ENCODE data around the gene SYNRG. TPM values are rescaled to one million over a fixed set of nuclear protein-coding genes. Genes with fewer than 3 reads are reported as not detected.

SYNRG gene
- total RNA-seq, 1 donor from 2014 or later = 26.1 TPM

DNA sequence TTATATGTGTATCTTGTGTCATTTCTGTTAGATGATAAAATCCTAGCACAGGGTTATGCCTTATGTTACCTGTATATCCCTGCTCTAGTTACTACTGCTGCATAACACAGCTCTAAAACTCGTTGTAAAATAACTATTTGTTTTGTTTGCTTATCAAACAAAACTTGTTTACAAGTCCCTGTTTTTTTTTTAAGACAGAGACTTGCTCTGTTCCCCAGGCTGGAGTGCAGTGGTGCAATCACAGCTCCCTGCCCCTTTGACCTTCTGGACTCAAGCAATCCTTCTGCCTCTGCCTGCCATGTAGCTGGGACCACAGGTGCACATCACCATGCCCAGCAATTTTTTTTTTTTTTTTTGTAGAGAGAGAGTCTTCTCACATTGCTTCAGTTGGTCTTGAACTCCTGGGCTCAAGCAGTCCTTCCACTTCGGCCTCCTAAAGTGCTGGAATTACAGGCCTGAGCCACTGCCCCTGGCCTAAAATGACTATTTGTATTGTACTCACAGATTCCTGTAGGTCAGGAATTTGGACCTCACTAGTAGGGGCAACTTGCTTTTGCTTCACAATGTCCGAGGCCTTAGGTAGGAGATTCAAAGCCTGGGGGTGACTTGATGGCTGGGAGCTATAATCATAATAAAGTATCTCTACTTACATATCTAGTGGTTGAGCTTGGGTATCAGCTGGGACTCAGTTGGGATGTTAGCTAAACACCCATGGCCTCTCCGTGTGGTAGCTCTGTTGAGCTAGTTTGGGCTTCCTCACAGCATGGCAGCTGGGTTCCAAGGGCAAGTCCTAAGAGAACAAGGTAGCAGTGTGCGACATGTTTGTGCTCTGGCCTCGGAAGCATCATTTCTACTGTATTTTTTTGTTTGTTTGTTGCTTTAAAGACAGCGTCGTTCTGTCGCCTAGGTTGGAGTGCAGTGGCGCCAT lies 106.9 kb downstream of the SYNRG start:
- no peak for DNase-seq

GRCh38 chr17:37500378-37500777 lies 108.8 kb downstream of the SYNRG start:
- DNase-seq = no peak

GRCh38 chr17:37494971-37495370 lies 114.2 kb downstream of the SYNRG start:
- DNase-seq = no peak

DNA sequence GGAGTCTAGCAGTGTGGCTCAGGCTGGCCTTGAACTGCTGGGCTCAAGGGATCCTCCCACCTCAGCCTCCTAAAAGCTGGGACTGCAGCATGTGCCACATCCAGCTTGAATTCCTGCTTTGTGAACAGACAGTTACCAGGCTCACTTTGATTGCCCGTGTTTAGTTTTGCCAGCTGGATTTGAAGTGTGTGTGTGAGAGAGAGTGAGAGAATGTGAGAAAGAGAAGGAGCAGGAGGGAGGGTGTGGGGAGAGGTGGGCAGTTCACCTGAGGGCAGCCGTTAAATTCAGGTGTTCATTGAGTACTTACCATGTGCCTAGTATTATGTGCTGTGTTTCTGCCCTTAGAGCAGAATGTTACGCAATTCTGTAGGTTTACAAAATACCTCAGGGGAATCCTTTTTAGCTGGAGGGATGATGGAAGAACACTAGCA lies 114.8 kb downstream of the SYNRG start:
- no peak for DNase-seq

GRCh38 chr17:37493249-37494027 lies 115.8 kb downstream of the SYNRG start:
- DNase-seq = no peak

GRCh38 chr17:37492167-37492566 lies 117.1 kb downstream of the SYNRG start:
- no peak for DNase-seq

DNA sequence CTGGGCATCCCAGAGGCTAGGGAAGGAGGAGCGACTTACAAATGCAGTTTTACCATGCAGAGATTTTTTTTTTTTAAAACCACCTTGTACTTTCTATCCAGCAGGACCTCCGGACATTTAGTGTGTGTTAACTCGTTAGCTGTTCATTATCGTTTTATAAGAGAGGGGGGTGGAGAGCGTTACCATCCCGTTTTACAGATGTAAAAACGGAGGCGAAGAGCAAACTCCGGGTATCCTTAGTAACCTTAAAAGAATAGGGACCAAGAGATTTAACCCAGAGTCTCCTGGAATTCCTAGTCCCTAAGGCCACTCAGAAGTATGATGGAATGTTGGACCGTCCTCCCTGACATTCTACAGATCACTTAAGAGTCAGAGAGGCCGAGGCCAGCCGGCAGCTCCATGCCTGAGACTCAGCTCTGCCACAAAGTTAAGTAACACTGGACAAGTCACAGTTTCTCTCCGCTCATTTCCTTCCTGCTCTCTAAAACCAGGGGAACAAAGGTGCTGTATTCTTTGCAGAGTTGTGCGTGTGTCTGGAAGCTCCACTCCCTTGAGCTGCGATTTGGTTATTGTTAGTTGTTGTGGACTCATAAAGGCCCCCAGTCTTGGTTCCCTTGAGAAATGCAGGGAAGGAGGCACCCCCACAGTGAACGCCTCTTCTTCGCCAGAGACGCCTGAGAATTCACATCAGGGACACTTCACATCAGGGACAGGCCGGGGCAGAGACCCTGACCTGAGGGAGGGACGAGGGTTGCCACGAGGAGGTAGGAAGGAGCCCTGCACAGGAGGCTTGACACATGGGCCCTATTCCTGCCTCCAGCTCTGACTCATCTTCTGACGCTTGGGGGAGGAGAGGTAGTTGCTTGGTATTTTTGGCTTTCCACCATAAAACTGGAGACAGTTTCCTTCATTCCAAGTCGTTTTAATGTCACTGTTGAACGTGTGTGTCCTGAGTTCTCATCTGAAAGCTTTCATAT lies 118.3 kb downstream of the SYNRG start:
- DNase-seq = peak; percentile 55

DNA sequence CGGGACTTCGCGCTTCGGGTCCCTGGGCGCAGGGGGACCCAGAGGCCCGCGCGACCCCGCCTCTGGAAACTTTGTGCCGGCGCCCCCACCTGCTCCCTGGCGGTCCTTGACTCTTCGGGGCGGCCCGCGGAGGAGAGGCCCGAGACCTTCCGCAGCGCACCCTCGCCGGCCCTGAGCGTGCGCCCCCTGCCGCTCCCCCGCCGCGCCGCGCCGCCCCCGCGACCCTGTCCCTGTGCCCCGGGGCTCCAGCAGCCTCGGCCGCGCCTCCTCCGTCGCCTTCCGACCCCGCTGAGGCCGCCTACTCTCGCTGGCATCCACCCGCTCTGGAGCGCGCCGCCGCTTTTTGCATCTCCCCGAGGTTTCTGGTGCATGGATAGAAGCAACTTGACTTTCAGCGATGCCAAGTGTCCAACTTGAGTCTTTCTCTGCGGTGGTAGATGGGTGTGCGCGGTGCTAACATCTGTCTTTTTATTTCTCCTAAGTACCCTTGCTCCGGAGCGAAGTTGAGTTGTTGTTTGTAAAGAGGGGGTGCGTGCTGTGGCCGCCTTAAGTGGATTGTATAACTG lies 119.1 kb downstream of the SYNRG start:
- DNase-seq = peak; percentile 47

DNA sequence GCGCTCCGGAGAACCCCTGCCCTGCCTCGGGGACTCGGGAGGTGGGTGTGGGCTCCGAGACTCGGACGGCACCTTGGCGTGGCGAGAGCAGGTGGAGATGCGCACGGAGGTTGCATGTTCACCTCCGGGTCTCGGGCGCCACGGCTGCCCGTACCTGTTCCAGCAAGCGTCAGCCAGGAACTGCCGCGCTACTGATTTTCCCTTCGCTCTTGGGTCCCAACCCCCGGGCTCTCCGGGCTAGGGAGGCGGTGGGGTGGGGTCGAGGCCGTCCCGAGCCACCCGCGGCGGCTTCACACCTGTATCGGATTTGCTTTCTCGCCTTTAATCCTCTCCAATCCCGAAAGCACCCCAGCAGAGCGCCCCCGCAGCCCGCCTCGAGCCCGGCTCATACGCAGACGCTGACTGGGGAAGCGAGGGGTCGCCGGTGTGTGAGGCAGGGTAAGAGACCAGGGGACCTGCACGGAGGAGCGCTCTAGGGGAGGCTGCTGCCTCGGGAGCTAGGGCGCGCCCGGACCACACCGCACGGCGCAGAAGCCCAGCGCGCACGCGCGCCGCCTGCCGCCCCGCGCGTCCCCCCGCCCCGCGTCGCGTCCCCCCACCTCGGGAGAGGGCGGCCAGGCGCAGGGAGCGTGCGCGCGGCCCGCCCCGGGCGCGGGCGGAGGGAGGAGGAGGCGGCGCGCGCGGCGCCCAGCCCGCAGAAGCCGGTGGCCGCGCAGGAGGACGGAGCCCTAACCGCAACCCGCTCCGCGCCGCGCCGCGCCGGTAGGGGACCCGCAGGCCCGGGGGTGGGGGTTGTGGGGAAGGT lies 119.8 kb downstream of the SYNRG start, which contains the start of gene DUSP14:
Gene DUSP14 (plus strand): TSS at position 695 of the 805 bp plus-strand sequence. CDS start 22,382 bp downstream, outside the sequence.
- DNase-seq = peak; percentile 73

DNA sequence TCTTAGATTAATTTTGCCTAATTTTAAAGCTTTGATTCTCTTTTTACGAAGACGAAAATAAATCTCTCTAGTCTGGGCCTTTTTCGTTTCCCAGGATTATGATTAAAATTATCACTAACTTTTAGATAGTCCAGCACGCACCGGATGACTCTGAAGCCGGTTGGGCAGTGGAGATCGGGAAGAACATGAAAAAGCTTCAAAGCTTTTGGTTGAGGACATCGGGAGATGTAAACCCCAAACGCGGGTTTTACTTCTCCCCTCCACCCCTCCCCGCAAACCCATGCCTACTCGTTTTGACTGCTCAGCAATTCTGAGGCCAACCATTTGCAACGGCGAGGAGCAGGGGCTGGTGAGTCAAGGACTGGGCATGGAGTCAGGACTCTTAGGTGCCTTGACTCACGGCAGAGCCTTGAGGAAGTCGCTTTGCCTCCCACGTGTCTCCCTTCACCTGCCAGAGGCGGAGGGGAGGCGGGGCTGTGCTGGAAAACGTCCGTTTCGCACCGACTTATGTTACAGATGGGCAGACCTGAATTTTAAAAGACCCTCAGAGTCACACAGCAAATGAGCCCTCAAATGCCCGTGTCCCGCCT lies 120.5 kb downstream of the SYNRG start:
- no peak for DNase-seq

GRCh38 chr17:37488009-37488604 lies 121.1 kb downstream of the SYNRG start:
- DNase-seq = peak; percentile 82

- DNase-seq = no peak
Observed at GRCh38 chr17:37485938-37486570, 123.2 kb downstream of the SYNRG start.

- DNase-seq = peak; percentile 69
Observed at GRCh38 chr17:37483311-37484039, 125.7 kb downstream of the SYNRG start.

DNA sequence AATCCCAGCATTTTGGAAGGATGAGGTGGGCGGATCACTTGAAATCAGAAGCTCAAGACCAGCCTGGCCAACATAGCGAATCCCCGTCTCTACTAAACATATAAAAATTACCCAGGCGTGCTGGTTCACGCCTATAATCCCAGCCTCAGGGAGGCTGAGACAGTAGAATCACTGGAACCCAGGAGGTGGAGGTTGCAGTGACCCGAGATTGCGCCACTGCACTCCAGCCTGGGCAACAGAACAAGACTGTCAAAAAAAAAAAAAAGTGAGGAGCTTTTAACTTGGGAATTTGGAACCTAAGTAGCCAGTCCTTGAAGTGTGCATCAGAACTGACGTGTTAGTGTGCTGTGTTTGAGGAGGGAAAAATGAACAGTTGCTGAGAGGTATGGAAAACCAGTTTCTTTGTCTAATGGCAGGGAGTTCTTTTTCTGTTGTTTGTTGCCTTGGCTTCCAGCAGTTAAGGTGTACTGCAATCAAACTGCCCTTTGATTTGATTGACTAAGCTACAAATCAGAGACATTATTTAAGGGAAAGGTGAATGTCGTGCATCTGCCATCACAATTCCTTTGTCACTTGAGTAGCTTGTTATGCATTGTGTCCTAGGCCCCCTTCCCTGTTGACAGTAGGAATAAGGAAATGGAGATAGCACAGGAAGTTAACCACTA lies 128.1 kb downstream of the SYNRG start:
- DNase-seq = no peak

- no peak for DNase-seq
Observed at GRCh38 chr17:37480427-37480826, 128.8 kb downstream of the SYNRG start.

DNA sequence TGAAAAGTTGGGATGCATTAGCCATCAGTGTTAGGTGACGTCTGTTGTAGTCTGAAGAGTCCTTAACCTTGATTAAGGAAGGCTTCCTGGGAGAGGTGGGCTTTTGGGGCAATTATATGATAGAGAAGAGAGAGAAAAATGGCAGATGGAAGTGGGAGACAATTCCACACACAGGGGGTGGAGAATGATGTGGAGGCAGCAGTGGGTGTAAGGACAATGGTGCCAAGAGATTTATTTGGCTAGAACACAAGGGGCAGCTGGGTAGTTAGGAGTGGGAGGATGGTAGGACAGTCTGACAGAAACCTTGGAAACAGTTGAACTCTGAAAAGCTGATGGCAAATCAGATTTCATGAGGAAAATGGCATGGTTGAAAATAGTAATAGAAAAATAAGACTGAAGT lies 130.2 kb downstream of the SYNRG start:
- no peak for DNase-seq

- DNase-seq = no peak
Observed at GRCh38 chr17:37478187-37478586, 131.0 kb downstream of the SYNRG start.

All from skin of body (tissue), 2 donors.